GM13977 (cell line): ENCODE measurements around the gene KCNQ5.

Experiments used
- DNase-seq: peaks from one replicate; pipeline ENCODE4 v3.0.0; 2012; ENCODE audit warnings: low spot score
- in situ Hi-C: fragments of 300-500 bp; cut with MboI; formaldehyde crosslinking; loops from one replicate; pipeline ENCODE4 v1.12.0; 2022; ENCODE audit warnings: low sequenced_read_pairs, low pct_unique_long_range_greater_than_20kb, mixed read lengths, inconsistent platforms; ENCODE audit not compliant: unreplicated experiment
- TF ChIP-seq, protein P1 (sequence below): IDR thresholded peaks from 2 replicates; pipeline ENCODE4 v1.5.1; 2012; ENCODE audit warnings: mild to moderate bottlenecking, control low read depth; ENCODE audit not compliant: insufficient read depth; ENCODE audit errors: extremely low read depth, missing control alignments

The KCNQ5 gene

DNA sequence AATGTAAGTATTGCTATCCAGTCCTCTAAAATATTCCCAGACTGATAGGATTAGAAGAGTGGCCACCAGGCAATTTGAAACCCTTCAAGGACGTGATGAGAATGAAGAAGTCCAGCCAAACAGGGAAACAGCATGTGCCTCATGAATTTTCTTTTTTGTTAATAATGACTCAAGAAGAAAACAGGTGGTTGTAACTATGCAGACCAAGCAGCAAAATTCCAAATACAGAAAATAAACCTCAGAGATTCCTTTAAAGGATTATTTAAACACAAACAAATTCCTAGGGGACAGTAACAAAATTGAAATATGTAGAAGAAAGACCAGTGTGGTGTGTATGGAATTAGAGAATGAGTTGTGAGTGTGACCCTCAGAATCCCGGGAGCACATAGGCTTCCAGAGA is 239.2 kb downstream of the KCNQ5 start:
- in situ Hi-C loops, result no loop called here
- no peak for DNase-seq
- TF ChIP-seq, protein P1, sequence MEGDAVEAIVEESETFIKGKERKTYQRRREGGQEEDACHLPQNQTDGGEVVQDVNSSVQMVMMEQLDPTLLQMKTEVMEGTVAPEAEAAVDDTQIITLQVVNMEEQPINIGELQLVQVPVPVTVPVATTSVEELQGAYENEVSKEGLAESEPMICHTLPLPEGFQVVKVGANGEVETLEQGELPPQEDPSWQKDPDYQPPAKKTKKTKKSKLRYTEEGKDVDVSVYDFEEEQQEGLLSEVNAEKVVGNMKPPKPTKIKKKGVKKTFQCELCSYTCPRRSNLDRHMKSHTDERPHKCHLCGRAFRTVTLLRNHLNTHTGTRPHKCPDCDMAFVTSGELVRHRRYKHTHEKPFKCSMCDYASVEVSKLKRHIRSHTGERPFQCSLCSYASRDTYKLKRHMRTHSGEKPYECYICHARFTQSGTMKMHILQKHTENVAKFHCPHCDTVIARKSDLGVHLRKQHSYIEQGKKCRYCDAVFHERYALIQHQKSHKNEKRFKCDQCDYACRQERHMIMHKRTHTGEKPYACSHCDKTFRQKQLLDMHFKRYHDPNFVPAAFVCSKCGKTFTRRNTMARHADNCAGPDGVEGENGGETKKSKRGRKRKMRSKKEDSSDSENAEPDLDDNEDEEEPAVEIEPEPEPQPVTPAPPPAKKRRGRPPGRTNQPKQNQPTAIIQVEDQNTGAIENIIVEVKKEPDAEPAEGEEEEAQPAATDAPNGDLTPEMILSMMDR, result no peak

DNA sequence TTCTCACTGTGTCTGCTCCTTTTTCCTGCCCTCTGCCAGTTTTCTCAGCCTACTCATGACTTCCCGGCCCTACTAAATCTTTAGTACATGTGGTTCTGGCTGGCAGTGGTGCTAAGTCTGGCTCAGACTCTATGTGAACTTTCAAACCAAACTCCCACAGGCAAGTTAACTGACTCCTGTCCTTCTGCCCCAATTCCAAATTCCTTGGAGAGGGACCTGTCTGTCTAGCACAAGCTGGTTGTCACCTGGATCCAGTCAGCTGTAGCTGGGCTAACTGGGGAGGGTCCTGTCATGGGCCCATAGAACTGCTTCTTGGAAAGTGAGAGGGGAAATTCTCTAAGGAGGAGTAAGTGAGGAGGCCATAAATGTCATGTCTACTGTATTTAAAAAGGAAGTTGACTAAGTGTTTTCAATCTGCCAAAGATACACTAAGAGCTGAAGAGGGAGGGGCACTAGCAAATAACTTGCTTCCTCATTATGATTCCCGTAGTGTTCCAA is 240.1 kb downstream of the KCNQ5 start:
- in situ Hi-C loops, result no loop called here
- TF ChIP-seq, protein P1, result no peak
- DNase-seq, result no peak

- DNase-seq, result no peak
- in situ Hi-C loops, result no loop called here
These were observed 241.3 kb downstream of the KCNQ5 start for GRCh38 chr6:72863131-72863530.

DNA sequence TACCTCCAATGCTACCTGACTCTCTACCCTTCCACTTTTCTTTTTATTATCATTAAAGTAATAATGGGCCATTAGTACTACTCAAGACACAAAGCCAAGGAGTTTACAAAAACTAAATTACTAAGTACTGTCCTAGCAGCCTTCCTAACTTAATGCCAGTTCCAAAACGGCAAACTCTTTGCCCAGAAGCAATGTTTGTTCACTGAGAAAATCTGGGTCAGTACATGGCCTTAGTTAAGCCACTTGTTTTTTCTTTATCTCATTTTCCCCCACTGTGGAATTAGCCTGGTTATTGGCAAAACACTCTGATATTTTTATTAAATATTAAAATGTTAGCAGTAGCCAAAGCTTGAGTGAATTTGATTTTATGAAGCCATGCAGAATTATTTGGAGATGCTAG is 242.4 kb downstream of the KCNQ5 start:
- in situ Hi-C loops, result no loop called here
- TF ChIP-seq, protein P1, result no peak
- no peak for DNase-seq

More at GRCh38 chr6:72863131-72863530, 241.3 kb downstream of the KCNQ5 start:
- TF ChIP-seq, protein P1, result no peak

GRCh38 chr6:72864799-72865198 is 242.9 kb downstream of the KCNQ5 start:
- no peak for DNase-seq
- TF ChIP-seq, protein P1, result no peak
- in situ Hi-C loops, result no loop called here

GRCh38 chr6:72865467-72865866 is 243.6 kb downstream of the KCNQ5 start:
- in situ Hi-C loops, result no loop called here
- TF ChIP-seq, protein P1, result no peak
- no peak for DNase-seq

- no peak for DNase-seq
- TF ChIP-seq, protein P1, result no peak
- in situ Hi-C loops, result no loop called here
These were observed 247.8 kb downstream of the KCNQ5 start for GRCh38 chr6:72869621-72870020.
